NCI-H2029 (cell line): ENCODE data around the gene N4BP3.
"Not testable (repeated sequence)": the region's sequence is repeated elsewhere in the genome, so short reads cannot be mapped to it uniquely, and the experiment has no call there.

Source experiments
- DNase-seq: peaks from one replicate; lab custom pipeline; 2025; lab: John Stamatoyannopoulos, UW

The N4BP3 gene, protein sequence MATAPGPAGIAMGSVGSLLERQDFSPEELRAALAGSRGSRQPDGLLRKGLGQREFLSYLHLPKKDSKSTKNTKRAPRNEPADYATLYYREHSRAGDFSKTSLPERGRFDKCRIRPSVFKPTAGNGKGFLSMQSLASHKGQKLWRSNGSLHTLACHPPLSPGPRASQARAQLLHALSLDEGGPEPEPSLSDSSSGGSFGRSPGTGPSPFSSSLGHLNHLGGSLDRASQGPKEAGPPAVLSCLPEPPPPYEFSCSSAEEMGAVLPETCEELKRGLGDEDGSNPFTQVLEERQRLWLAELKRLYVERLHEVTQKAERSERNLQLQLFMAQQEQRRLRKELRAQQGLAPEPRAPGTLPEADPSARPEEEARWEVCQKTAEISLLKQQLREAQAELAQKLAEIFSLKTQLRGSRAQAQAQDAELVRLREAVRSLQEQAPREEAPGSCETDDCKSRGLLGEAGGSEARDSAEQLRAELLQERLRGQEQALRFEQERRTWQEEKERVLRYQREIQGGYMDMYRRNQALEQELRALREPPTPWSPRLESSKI

DNA sequence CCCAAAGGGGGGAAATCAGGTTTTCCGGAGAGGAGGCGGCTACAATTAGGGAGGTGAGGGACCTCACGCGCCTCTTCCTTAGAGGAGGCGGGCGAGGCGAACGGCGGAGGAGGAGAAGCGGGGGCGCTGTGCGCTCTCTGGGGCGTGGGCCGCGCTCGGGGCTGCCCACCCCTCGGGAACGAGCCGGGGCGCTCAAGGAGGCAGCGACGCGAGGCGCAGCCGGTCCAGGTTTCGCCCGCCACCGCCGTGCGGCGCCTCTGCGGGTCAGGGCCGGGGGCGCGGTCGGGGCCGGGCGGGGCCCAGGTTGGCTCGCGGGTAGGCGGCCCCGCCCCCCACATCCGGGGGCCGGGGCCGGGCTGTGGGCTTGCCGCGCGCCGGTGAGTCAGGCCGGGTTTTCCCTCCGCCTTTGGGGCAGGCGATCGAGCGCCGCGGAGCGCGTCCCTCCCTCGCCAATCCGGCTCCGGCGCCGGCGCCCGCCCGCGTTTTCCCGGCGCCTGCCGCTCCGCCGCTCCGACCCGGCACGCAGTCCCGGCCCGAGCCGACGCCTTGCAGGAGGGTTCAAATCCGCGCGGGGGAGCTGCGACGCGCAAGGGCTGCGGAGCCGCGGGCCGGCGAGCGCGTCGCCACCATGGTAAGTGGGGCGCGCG lies at the start of gene N4BP3:
N4BP3 (plus strand) TSS at position 392 of the 647 bp plus-strand sequence. CDS start 6,052 bp downstream, outside the sequence.
- DNase-seq, result peak; percentile 48

DNA sequence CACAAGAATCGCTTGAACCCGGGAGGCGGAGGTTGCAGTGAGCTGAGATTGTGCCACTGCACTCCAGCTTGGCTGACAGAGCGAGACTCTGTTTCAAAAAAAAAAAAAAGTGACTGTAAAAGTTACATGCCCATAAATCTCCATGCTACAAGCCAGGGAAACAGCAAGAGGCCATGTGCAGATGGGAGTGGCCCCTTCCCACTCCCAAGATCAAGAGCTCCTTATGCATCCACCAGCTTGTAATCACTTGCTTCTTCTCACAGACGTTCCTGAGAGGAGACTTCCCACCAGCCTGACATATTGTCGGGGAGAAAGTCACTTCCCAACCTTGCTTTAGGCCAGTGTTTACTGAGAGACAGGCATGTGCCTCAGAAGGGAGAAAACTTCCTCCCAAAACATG lies 45.6 kb upstream of the N4BP3 start:
- no peak for DNase-seq

DNA sequence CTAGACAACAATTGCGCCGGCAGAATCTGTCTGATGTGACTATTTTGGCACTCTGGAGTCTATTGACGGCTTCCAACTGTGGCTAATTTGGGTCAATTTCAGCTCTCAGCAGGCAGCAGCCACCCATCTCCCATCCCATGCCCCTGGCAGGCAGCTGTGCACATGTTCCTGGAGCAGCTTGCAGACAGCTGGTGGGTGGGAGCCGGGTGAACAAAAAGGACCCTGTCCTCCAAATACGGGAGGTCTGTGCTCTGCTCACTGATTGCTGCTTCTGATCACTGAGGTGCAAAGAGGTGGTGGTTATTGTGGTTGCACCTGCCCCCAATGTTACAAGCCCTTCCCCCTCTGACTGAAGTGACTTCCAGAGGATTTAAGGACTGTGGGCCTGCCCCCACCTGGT lies 45.0 kb upstream of the N4BP3 start:
- DNase-seq, result no peak

DNA sequence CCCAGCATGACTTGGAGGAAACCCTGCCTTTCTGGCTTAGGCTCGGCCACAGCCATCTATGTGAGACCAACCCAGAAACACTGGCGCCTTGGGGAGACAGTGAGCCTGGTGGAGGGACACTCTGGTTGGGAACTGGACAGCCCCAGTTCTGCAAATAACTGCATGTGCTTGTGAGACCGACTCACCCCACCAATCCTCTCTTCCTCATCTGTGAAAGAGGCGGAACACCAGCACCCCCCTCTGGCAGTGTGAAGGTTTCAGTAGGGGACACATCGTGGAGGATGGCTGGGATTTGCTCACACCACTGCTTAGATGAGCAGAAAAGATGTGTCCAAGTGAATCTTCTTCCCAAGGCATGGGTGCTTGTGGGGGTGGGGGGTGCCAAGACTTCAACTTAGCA lies 43.4 kb upstream of the N4BP3 start:
- DNase-seq, result no peak

DNA sequence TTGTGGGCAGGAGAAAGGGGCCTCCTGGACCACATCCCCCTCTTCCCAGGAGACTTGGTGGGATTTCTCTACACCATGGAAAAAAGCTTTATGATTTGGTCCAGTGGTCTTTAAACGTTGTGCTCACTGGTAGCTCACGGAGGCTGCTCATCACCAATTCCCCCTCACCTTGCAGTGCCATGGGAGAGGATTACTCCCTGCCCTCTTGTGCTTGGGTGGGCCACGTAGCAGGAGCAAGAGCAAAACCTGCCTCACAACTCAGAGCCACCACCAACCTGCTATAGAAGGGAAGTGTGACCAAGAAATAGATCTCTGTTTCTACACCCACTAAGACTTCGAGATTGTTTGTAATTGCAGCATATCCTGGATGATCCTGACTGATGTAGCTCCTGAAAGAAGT lies 42.2 kb upstream of the N4BP3 start:
- no peak for DNase-seq

DNA sequence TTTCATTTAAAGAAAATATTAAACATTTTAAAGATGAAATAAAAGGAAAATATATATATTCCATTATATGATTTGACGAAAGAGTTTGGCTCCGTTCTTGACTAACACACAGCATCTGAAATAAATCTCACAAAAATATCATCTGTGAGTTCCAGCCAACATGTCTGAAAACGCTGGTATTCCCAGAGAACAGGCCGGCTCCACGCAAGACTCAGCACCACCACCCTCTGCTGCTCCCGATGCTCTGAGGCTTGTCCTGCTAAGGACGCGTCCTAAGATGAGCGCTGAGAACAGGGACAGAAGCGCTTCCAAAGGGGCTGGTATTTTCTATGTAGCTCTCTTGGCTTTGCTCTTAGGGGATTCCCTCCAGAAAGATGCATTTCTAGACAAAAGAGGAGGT lies 40.6 kb upstream of the N4BP3 start:
- no peak for DNase-seq

DNA sequence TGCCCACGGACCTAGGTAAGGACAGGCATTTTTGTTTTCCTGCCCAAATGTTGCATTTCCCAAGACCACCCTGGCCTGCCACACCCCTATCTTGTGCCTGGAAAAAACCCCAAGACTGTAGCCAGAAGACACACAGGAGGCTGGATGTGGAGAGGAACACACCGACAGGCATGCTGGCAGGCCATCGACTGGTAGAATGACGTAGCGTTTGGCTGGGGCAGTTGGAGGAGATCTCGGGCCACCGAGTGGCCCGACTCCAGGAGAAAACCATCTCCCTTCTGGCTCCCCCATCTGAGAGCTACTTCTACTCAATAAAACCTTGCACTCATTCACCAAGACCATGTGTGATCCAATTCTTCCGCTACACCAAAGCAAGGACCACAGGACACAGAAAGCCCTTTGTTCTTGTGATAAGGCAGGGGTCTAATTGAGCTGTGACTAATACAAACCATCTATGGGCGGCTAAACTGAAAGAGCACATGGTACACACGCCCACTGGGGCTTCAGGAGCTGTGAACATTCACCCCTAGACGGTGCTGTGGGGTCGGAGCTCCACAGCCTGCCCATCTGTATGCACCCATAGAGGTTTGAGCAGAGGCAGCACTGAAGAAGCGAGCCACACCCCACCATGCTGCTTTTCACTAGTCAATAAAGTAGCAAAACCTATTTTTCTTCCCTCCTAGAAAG lies 38.9 kb upstream of the N4BP3 start:
- DNase-seq, result no peak

DNA sequence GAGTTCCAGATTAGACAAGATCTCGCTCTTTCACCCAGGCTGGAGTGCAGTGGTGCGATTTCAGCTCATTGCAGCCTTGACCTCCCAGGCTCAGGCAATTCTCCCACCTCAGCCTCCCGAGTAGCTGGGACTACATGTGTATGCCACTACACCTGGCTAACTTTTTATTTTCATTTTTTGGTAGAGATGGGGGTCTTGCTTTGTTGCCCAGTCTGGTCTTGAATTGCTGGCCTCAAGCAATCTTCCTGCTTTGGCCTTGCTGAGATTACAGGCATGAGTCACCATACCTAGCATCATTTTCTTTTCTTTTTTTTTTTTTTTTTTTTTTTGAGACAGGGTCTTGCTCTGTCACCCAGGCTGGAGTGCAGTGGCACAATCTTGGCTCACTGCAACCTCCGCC lies 36.4 kb upstream of the N4BP3 start:
- not testable (repeated sequence) for DNase-seq

DNA sequence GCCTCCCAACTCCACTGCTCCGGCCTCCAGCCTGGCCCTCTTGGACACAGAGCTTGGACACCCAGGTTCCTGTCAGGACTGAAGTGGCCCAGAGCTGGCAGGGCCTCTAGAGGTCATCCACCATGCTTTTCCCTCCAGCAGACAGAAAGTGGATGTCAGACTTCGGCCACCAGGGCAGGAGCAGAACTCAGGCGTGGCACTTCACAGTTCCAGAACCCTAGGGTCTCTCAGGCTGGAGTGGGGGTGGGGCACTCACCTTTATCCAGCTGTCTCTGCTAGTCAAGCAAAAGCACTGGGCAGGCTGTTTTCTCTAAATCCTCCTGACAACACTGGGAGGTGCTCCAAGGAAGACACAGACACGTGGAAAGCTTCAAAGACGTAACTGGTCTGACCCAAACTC lies 35.6 kb upstream of the N4BP3 start:
- no peak for DNase-seq

DNA sequence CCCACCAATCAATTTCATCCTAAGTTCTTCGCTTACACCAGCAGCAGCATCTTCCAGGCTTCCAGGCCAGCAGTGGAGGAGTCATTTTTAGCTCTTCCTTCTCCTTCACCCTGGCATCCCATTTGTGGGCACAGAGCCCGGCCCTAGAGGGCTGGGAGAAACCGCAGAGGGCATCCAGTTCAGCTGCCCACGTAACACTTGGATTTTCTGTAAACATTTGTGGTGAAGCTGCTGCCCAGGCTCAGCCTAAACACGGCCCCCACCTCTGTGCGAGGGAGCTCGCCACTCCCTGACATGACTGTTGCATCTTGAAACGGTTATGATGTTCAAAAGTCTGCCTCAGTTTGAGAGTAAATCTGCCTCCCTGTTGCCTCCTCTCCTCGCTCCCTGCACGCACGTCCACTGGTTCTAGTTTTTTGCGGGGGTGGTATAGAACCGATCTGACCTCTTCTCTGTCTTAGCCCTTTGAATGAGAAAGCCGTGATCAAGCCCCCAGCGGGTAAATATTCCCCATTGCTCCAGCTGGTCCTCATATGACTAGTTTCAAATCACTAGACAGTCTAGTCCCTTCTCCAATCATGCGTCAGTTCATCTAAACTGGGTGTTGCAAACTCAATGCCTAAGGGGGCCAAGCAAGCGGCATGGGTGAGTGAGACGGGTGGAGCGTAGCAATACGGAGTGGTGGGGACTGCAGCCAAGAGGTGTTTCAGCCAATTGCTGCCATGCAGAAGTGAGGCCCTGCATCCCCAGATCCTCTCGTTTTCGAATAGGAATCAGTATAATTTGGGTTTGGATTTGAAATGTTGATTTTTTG lies 34.9 kb upstream of the N4BP3 start:
- DNase-seq, result no peak

DNA sequence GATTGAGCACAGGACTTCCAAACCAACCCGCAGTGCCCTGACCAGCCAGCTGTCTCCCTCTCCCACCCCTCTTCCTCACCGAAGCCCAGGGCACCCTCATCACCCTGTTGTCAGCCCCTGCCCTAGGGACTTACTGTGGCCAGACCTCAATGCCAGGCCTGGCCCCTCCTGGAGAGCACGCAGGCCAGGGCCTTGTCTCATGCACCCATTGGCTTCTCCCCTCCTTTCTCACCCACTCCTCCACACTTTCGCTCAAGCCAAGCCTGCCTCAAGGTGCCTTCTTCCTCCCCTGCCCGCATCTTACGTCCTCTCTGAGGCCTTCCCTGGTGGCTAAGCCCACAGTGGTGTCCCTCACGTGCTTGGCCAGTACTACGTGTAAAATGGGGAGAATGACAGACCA lies 33.3 kb upstream of the N4BP3 start:
- no peak for DNase-seq

DNA sequence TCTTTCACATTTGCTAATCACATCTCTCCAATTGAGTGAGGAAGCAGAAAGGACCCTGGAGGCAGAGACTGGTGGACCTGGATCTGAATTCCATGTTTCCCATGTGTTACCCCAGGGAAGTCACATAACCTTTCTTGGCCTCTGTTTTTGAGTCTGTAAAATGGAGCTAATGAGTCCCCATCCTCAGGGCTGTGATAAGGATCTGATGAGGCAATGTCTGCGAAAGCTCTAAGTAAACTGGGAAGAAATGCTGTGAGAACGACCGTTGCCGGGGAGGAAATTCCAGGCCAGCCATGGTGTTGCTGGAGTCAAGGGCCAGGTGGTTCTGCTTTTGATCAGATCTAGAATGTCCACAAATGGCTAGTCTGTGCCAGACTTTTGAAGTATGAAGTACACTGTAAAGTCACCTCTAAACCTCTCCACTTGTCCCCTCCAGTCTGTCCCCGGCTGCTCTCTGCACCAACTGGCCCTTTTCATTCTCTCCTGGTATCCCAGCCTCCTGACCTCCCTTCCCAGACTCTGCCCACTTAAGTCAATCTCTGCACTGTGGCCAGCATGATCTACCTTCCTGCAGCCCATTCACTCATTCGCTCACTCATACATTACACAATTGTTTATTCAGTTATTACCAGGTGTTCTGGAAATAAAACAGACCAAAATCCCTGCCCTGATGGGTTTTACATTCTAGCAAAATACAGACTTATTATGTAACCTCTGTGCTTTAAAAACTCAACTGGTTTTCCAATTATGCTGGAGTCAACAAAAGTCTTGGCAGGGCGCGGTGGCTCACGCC lies 32.5 kb upstream of the N4BP3 start:
- no peak for DNase-seq

DNA sequence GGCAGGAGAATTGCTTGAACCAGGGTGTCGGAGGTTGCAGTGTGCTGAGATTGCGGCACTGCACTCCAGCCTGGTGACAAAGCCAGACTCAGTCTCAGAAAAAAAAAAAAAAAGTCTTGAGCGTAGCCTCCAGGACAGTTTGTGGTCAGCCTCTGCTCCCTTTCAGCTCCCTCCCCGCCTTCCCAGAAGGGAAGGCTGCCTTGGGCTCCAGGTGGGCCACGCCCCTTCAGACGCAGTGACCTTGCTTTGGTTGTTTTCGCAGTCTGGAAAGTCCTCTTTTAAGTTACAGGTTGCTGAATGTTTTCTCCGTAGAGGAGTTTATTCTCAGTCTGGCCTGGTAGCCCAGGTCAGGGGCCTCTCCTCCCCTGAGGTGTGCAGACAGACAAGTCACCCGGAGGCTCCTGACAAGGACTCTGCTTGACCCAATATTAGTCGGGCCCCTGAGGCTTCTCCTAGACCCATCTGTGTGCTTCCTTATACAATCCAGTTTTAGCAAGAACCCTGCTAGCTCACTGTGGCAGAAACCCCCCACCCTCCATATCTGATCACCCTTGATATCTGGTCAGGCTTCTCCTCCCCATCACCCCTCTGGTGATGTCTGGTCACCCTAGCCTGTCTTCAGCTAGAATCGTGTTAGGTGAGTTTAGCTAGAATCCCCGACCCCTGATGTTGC lies 31.6 kb upstream of the N4BP3 start:
- DNase-seq, result no peak

DNA sequence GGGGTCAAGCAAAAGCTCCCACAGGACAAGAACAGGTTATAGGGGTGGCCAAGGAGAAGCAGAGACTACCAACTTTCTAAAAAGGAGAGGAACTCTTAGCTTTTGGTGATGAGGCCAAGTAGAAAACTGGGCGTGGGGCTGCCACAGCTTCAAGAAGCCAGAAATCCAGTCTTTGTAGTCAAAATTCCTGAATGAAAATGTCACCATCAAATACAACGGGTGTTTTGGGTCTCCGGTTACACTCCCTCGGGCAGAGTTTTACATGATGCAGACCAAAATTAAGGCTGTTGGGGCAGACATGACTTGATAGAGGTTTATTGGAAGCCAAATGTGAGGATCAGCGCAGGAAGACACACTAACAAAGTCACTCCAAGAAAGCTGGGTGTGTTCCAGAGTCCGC lies 29.4 kb upstream of the N4BP3 start:
- no peak for DNase-seq

DNA sequence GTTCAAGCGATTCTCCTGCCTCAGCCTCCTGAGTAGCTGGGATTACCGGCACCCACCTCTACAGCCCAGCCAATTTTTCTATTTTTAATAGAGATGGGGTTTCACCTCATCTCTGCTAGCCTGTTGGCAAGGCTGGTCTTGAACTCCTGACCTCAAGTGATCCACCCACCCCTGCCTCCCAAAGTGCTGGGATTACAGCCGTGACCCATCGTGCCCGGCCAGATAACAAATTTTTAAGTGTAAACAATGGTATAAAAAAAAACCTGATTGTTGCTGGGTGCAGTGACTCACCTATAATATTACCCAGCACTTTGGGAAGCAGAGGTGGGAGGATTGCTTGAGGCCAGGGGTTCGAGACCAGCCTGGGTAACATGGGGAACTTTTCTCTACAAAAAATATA lies 28.0 kb upstream of the N4BP3 start:
- DNase-seq, result no peak

DNA sequence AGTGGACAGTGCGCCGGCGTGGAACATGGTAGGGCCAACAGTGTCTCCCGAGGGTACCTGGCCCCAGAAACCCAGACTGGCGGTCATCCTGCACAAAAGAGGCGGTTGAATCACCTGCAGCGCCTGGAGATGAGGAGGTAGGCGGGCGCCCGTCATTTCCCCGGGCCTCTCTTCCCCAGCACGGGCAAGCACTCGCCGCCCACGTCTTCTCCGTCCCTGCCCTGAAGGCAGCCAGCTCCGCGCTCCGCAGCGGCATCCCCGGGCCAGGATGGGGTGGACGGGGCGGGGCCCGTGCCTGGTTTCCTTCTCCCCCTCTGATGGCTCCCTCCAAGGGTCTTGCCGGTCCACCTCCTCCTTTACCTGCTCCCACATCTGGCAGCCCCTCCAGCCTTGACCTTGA lies 27.1 kb upstream of the N4BP3 start:
- DNase-seq, result no peak

DNA sequence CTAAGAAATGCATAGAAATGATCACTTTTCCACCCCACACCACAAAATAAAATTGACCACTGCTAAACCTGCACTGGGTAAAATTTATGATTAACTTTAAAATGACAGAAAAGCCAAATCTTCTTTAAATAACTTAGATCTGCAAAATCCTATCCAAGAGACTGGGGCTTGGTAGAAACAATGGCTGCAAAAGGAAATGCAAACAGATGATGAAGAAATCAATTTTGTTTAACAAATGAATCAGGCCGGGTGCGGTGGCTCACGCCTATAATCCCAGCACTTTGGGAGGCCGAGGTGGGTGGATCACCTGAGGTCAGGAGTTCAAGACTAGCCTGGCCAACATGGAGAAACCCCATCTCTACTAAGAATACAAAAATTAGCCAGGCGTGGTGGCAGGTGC lies 26.1 kb upstream of the N4BP3 start:
- not testable (repeated sequence) for DNase-seq

DNA sequence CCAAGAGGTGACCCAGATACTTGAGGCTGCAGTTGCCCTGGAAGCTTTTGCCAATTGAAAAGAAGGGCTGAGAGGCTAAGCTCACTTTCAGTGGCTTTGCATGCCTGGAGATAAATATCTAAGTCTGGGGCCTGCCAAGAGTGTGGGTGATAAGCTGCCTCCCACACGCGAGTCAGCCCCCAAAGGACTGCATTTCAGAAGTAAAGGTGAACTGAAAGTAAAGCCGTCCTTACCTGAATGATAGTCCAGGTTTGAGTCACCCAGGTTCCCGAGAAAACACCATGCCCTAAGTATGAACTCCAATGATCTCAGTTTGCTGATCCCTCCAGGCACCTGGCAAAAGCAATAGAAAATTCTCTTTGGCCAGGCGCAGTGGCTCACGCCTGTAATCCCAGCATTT lies 22.5 kb upstream of the N4BP3 start:
- DNase-seq, result no peak

DNA sequence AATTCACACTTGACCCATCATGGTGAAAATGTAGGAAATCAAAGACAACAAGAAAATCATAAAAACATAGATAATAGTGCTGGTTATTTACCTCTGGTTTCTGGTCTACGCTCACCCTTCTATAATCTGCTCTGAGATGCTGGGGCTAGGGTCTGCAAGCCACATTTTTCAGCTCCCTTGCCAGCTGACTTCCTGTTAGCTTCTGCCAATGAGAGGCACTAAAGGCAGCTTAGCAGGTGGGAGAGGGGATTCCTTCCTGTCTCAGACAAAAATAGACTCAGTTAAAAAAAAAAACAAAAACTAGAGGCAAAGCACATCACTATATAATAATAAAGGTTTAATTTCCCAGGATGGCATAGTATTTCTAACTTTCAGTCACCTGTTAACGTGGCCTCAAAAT lies 20.2 kb upstream of the N4BP3 start:
- DNase-seq, result no peak

DNA sequence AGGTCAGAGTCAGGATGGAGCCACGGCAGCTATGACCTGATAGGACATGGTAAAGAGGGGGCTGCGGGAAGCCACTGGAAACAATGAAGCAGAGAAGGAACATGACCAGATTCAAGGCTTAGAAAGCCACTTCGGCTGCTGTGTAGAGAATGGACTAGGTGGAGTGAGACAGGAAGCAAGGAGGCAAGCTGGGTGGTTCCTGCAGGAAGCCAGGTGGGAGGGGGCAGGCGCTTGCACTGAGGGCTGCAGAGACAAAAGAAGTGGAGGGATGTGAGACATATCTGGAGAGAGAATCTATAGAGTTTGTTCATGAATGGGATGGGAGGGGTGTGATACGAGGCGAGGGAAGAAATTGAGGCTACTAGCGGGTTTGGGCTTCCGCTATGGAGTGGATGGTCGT lies 19.0 kb upstream of the N4BP3 start:
- no peak for DNase-seq

DNA sequence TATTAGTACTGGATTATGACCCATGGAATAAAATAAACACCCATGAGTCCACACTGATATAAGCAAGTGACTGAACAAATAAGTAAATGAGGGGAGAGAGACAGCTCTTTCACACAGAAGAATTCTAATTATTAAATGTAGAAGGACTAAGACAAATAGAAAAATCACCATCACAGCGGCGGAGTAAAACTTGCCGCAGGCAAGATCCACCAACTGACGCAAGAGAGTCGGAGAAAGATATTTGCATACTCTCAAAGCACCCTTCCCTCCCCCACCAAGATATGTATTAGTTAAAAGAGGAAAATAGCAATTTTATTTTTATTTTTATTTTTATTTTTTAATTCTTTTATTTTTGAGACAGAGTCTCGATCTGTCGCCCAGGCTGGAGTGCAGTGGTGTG lies 14.6 kb upstream of the N4BP3 start:
- no peak for DNase-seq
